Endodermal cell (in vitro differentiated cells): ENCODE measurements around the gene PIK3C3. TPM values are rescaled to one million over a fixed set of nuclear protein-coding genes. Genes with fewer than 3 reads are reported as not detected.

Experiments used
- DNase-seq: peaks from one replicate; pipeline ENCODE4 v3.0.0-alpha.2; 2017
- H3K27ac ChIP-seq: 2 replicates; pipeline ENCODE4 v1.5.1; 2013; ENCODE audit warnings: mild to moderate bottlenecking, low read depth, low read length, moderate library complexity
- H3K27me3 ChIP-seq: 2 replicates; pipeline ENCODE4 v1.6.1; 2013; ENCODE audit warnings: mild to moderate bottlenecking, low read length, moderate library complexity; ENCODE audit not compliant: insufficient read depth, control insufficient read depth, poor library complexity, severe bottlenecking
- H3K36me3 ChIP-seq: 2 replicates; pipeline ENCODE4 v1.7.0; 2013; ENCODE audit warnings: mild to moderate bottlenecking, low read length, moderate library complexity; ENCODE audit not compliant: control insufficient read depth, insufficient read depth
- H3K4me1 ChIP-seq: one replicate; pipeline ENCODE4 v1.7.0; 2013; ENCODE audit warnings: low read length; ENCODE audit not compliant: control insufficient read depth, insufficient read depth
- H3K4me3 ChIP-seq: 2 replicates; pipeline ENCODE4 v1.5.1; 2013; ENCODE audit warnings: mild to moderate bottlenecking, low read length, moderate library complexity
- H3K9ac ChIP-seq: 2 replicates; pipeline ENCODE4 v1.6.1; 2013; ENCODE audit warnings: mild to moderate bottlenecking, low read length, moderate library complexity; ENCODE audit not compliant: poor library complexity, severe bottlenecking; ENCODE audit errors: extremely low read depth
- H3K9me3 ChIP-seq: 2 replicates; pipeline ENCODE4 v1.6.1; 2013; ENCODE audit warnings: mild to moderate bottlenecking, low read length, moderate library complexity; ENCODE audit not compliant: control insufficient read depth
- H3K27ac Mint-ChIP-seq: 2 replicates; pipeline ENCODE4 v1.8.0; 2020; ENCODE audit warnings: mixed read lengths
- H3K27me3 Mint-ChIP-seq: 2 replicates; pipeline ENCODE4 v1.8.0; 2021; ENCODE audit warnings: mild to moderate bottlenecking, mixed read lengths; ENCODE audit not compliant: insufficient read depth
- H3K36me3 Mint-ChIP-seq: 2 replicates; pipeline ENCODE4 v1.8.0; 2020; ENCODE audit warnings: low read depth, mixed read lengths
- H3K4me1 Mint-ChIP-seq: 2 replicates; pipeline ENCODE4 v1.8.0; 2020; ENCODE audit warnings: mixed read lengths
- H3K4me3 Mint-ChIP-seq: 2 replicates; pipeline ENCODE4 v1.8.0; 2020; ENCODE audit warnings: mild to moderate bottlenecking, moderate library complexity, mixed read lengths
- H3K9me3 Mint-ChIP-seq: 2 replicates; pipeline ENCODE4 v1.8.0; 2020; ENCODE audit warnings: mild to moderate bottlenecking, mixed read lengths
- CTCF ChIP-seq: fragments of 200-600 bp; sonication (generic); conservative IDR thresholded peaks from 2 replicates; pipeline ENCODE4 v1.5.0; 2021; ENCODE audit warnings: antibody characterized with exemption, mild to moderate bottlenecking
- whole genome bisulfite sequencing, 2 experiments: methylation state at CpG; one replicate each; pipeline versions ENCODE4 v1.1.5 to v1.1.7; 2013; ENCODE audit warnings: missing lambda C conversion rate in 2 of 2, mixed read lengths in 1 of 2; ENCODE audit not compliant: insufficient coverage in 1 of 2, insufficient read length in 1 of 2; 5-methylcytosine and 5-hydroxymethylcytosine counted together
- total RNA-seq, 2 donors: library from RNA; stranded (reverse); fragmentation: NEBNext Ultra II Directional in 1 of 2; extraction: Animal tissue kit (Norgen Biotek cat#: 25700) in 1 of 2; gene quantifications; 2 replicates in 1 of 2; 3 replicates in 1 of 2; pipeline ENCODE4 v1.2.1, GENCODE V29; 2021

The PIK3C3 gene
- total RNA-seq, 2 donors from 2014 or later = 47.0 to 64.8 TPM

GRCh38 chr18:42112657-42113420 is 157.8 kb downstream of the PIK3C3 start:
- Mint-ChIP-seq H3K36me3 (no peaks in the 10 kb centered on the region), H3K27me3 (no peaks in the 10 kb centered on the region), H3K4me3 (no peak overlapping the region), H3K9me3 (peaks cover 19% of the 10 kb centered on the region), H3K4me1 (no peaks in the 10 kb centered on the region), H3K27ac (no peak overlapping the region)
- Histone ChIP-seq H3K36me3 (no peaks in the 10 kb centered on the region), H3K4me3 (no peak overlapping the region), H3K27me3 (no peaks in the 10 kb centered on the region), H3K9me3 (peaks cover 14% of the 10 kb centered on the region), H3K4me1 (no peaks in the 10 kb centered on the region), H3K9ac (no peak overlapping the region), H3K27ac (no peak overlapping the region)
- TF ChIP-seq CTCF = no peak
- no peak for DNase-seq
- 92 to 95% methylated on average over 9 to 10 of the region's 10 CpGs for whole genome bisulfite sequencing, 2 experiments

- WGBS, 2 experiments = 79 to 88% methylated on average over 4 to 5 of the region's 5 CpGs
- no peak overlapping the region for H3K4me3 Mint-ChIP-seq
- H3K9me3 Mint-ChIP-seq = peaks cover 19% of the 10 kb centered on the region
- Histone ChIP-seq H3K27ac (no peak overlapping the region), H3K36me3 (no peaks in the 10 kb centered on the region), H3K9me3 (peaks cover 14% of the 10 kb centered on the region), H3K4me3 (no peak overlapping the region), H3K4me1 (no peaks in the 10 kb centered on the region), H3K27me3 (no peaks in the 10 kb centered on the region), H3K9ac (no peak overlapping the region)
- no peaks in the 10 kb centered on the region for H3K27me3 Mint-ChIP-seq
- no peak for TF ChIP-seq CTCF
- H3K27ac Mint-ChIP-seq = no peak overlapping the region
- DNase-seq = no peak
- no peaks in the 10 kb centered on the region for H3K36me3 Mint-ChIP-seq
- H3K4me1 Mint-ChIP-seq = no peaks in the 10 kb centered on the region
Observed at GRCh38 chr18:42113529-42114191, 158.6 kb downstream of the PIK3C3 start.

GRCh38 chr18:42114310-42114943 is 159.4 kb downstream of the PIK3C3 start:
- 28 to 37% methylated on average over 4 to 5 of the region's 7 CpGs for WGBS, 2 experiments
- Histone ChIP-seq H3K9ac (no peak overlapping the region), H3K9me3 (peaks cover 14% of the 10 kb centered on the region), H3K4me1 (no peaks in the 10 kb centered on the region), H3K27ac (no peak overlapping the region), H3K4me3 (no peak overlapping the region), H3K27me3 (no peaks in the 10 kb centered on the region), H3K36me3 (no peaks in the 10 kb centered on the region)
- TF ChIP-seq CTCF = peak; percentile 92
- peak; percentile 89 for DNase-seq
- no peaks in the 10 kb centered on the region for H3K36me3 Mint-ChIP-seq
- no peaks in the 10 kb centered on the region for H3K4me1 Mint-ChIP-seq
- H3K4me3 Mint-ChIP-seq = no peak overlapping the region
- no peaks in the 10 kb centered on the region for H3K27me3 Mint-ChIP-seq
- H3K9me3 Mint-ChIP-seq = peaks cover 19% of the 10 kb centered on the region
- H3K27ac Mint-ChIP-seq = no peak overlapping the region
